ENCODE data around the gene LILRA6. TPM values are rescaled to one million over a fixed set of nuclear protein-coding genes. Genes with fewer than 3 reads are reported as not detected.

The LILRA6 gene
- total and polyA plus RNA-seq, 4 donors = 5.3 to 91.7 (median 16.4) TPM

GRCh38 chr19:54233941-54234340 lies 8.6 kb downstream of the LILRA6 start:
- Histone ChIP-seq H3K36me3 (ENCODE audit: control insufficient read depth in 4 of 4, insufficient read depth in 4 of 4, low read length in 4 of 4) (no peaks in the 10 kb centered on the region), H3K4me1 (ENCODE audit: control insufficient read depth in 5 of 5, insufficient read depth in 5 of 5, low read length in 5 of 5) (no peaks in the 10 kb centered on the region), H3K27me3 (ENCODE audit: control insufficient read depth in 3 of 3, insufficient read depth in 3 of 3, low read length in 2 of 3) (peaks cover 0 to 5% (median 4%) of the 10 kb centered on the region in 3 donors), H3K27ac (ENCODE audit: low read depth in 1 of 2, low read length in 1 of 2) (no peak overlapping the region), H3K9me3 (ENCODE audit: control insufficient read depth in 4 of 4, insufficient read depth in 3 of 4, low read length in 3 of 4) (no peaks in the 10 kb centered on the region), H3K9ac (ENCODE audit: insufficient read depth in 1 of 2, low read length in 2 of 2) (no peak overlapping the region), H3K4me3 (no peak overlapping the region)
- DNase-seq (no peak), ATAC-seq (ENCODE audit: insufficient read depth, low FRiP score) (no peak)
- 5 to 86% methylated on average over 5 of the region's 5 CpGs for WGBS, 2 donors
- TF ChIP-seq CTCF (IDR thresholded peaks at IDR 0.05; ENCODE audit: control extremely low read depth, extremely low read depth) = no peak

- ATAC-seq (ENCODE audit: insufficient read depth, low FRiP score) (peak; percentile 95), DNase-seq (peak; percentile 77 to 91 (median 89))
- TF ChIP-seq CTCF (IDR thresholded peaks at IDR 0.05; ENCODE audit: control extremely low read depth, extremely low read depth) = peak; percentile 95
- 22 to 28% methylated on average over 21 of the region's 21 CpGs for WGBS, 2 donors
- no peak overlapping the region for H3K4me3 ChIP-seq
- no peaks in the 10 kb centered on the region for H3K9me3 ChIP-seq (ENCODE audit: control insufficient read depth in 4 of 4, insufficient read depth in 3 of 4, low read length in 3 of 4)
- H3K9ac ChIP-seq (ENCODE audit: insufficient read depth in 1 of 2, low read length in 2 of 2) = no peak overlapping the region
- no peaks in the 10 kb centered on the region for H3K36me3 ChIP-seq (ENCODE audit: control insufficient read depth in 4 of 4, insufficient read depth in 4 of 4, low read length in 4 of 4)
- peaks cover 0 to 5% (median under 1%) of the 10 kb centered on the region in 3 donors for H3K27me3 ChIP-seq (ENCODE audit: control insufficient read depth in 3 of 3, insufficient read depth in 3 of 3, low read length in 2 of 3)
- H3K4me1 ChIP-seq (ENCODE audit: control insufficient read depth in 5 of 5, insufficient read depth in 5 of 5, low read length in 5 of 5) = no peaks in the 10 kb centered on the region
- H3K27ac ChIP-seq (ENCODE audit: low read depth in 1 of 2, low read length in 1 of 2) = no peak overlapping the region
Measured at GRCh38 chr19:54231077-54231931, 11.3 kb downstream of the LILRA6 start.

GRCh38 chr19:54230031-54230430 lies 12.6 kb downstream of the LILRA6 start:
- Histone ChIP-seq H3K4me3 (no peak overlapping the region), H3K27me3 (ENCODE audit: control insufficient read depth in 3 of 3, insufficient read depth in 3 of 3, low read length in 2 of 3) (peaks cover 0 to 5% (median 0%) of the 10 kb centered on the region in 3 donors), H3K9ac (ENCODE audit: insufficient read depth in 1 of 2, low read length in 2 of 2) (peak overlapping the region in 1 of 2 donors; percentile 16), H3K9me3 (ENCODE audit: control insufficient read depth in 4 of 4, insufficient read depth in 3 of 4, low read length in 3 of 4) (no peaks in the 10 kb centered on the region), H3K27ac (ENCODE audit: low read depth in 1 of 2, low read length in 1 of 2) (no peak overlapping the region), H3K36me3 (ENCODE audit: control insufficient read depth in 4 of 4, insufficient read depth in 4 of 4, low read length in 4 of 4) (no peaks in the 10 kb centered on the region), H3K4me1 (ENCODE audit: control insufficient read depth in 5 of 5, insufficient read depth in 5 of 5, low read length in 5 of 5) (no peaks in the 10 kb centered on the region)
- TF ChIP-seq CTCF (IDR thresholded peaks at IDR 0.05; ENCODE audit: control extremely low read depth, extremely low read depth) = no peak
- WGBS, 2 donors = 86 to 93% methylated on average over 7 of the region's 7 CpGs
- DNase-seq (no peak), ATAC-seq (ENCODE audit: insufficient read depth, low FRiP score) (no peak)
